ENCODE measurements around the gene PON2.

- TF ChIP-seq CTCF (IDR thresholded peaks at IDR 0.05; ENCODE audit: poor library complexity) (no peak), EZH2phosphoT487 (IDR thresholded peaks at IDR 0.05; ENCODE audit: low read depth, severe bottlenecking, unreplicated experiment) (no peak)
Observed at GRCh38 chr7:95389516-95389915, 45.3 kb downstream of the PON2 start.

Data from hepatocyte (in vitro differentiated cells).